ENCODE results near the gene DENND1A. TPM values are rescaled to one million over a fixed set of nuclear protein-coding genes. Genes with fewer than 3 reads are reported as not detected.

Gene DENND1A
- total RNA-seq, 1 experiment from 2014 or later = 29.7 TPM

DNA sequence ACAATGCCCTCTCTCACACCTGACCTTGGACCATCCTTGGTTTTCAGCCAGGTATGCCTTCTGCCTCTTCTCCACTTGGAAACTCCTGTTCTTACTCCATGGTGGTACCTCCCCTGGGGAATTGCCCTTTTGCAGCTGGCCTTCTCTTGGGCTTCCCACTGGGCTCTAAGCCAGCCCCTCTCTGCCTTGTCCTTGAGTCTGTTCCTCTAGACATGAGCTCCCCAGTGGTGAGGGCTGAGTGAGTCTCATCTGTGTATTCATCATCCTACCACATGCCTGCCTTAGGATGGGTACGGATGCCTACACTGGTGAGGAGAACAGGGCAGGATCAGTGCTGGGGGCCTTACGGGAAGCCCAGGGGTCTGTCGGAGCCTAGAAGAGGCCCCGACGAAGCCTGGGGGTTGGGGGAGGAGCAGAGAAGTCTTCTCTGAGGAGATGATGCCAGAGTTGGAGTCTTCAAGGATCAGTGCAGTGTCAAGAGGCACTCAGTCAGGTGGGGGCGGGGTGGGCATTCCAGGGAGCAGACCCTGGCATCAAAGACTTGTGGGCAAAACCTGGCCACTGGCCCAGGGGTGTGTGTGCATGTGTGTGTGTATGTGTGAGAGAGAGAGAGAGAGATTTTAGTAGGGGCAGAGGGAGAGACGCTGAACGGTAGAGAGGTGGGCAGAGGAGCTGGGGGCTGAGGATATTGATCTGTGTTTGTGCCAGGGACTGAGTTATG, 579.2 kb downstream of the DENND1A start:
- TF ChIP-seq, protein P1, sequence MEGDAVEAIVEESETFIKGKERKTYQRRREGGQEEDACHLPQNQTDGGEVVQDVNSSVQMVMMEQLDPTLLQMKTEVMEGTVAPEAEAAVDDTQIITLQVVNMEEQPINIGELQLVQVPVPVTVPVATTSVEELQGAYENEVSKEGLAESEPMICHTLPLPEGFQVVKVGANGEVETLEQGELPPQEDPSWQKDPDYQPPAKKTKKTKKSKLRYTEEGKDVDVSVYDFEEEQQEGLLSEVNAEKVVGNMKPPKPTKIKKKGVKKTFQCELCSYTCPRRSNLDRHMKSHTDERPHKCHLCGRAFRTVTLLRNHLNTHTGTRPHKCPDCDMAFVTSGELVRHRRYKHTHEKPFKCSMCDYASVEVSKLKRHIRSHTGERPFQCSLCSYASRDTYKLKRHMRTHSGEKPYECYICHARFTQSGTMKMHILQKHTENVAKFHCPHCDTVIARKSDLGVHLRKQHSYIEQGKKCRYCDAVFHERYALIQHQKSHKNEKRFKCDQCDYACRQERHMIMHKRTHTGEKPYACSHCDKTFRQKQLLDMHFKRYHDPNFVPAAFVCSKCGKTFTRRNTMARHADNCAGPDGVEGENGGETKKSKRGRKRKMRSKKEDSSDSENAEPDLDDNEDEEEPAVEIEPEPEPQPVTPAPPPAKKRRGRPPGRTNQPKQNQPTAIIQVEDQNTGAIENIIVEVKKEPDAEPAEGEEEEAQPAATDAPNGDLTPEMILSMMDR (conservative IDR thresholded peaks at IDR 0.05; ENCODE audit: low read depth, low read length) = no peak
- TF ChIP-seq EZH2phosphoT487 (IDR thresholded peaks at IDR 0.05; ENCODE audit: borderline replicate concordance, low read length) (no peak), EZH2 (IDR thresholded peaks at IDR 0.05; ENCODE audit: low read length, unreplicated experiment) (no peak)
- ChIA-PET CTCF (interaction anchor here (0.5 to 1.8 kb wide), 2 partner anchors 36 to 248 kb away, joined by 10 to 15 read pairs; no protein-coding TSS in a partner anchor), POLR2A (ENCODE audit: unreplicated experiment) (no interaction called here)
- Histone ChIP-seq H3K27me3 (ENCODE audit: low read length) (no peaks in the 10 kb centered on the region), H3K9me2 (replicated peaks; ENCODE audit: low read length) (no peaks in the 10 kb centered on the region), H3K9ac (ENCODE audit: low read length) (no peak overlapping the region), H3F3A (ENCODE audit: low read length, unreplicated experiment) (no peaks in the 10 kb centered on the region), H3K4me1 (ENCODE audit: insufficient read depth, low read length) (no peaks in the 10 kb centered on the region), H3K9me3 (ENCODE audit: low read length) (no peaks in the 10 kb centered on the region), H4K20me1 (ENCODE audit: low read length) (no peaks in the 10 kb centered on the region), H3K79me2 (ENCODE audit: low read length) (no peaks in the 10 kb centered on the region), H3K27ac (ENCODE audit: low read length) (no peak overlapping the region), H3K36me3 (ENCODE audit: low read depth, low read length) (no peaks in the 10 kb centered on the region), H3K4me2 (ENCODE audit: low read length) (no peak overlapping the region), H3K4me3 (ENCODE audit: low read length) (no peak overlapping the region), H2AFZ (ENCODE audit: low read length) (no peak overlapping the region)
- intact Hi-C loops (cut with micrococcal nuclease) = loop anchor here (5.0 kb wide), 1 partner anchor 243 kb away; no protein-coding TSS in a partner anchor
- DNase-seq (no peak), ATAC-seq (no peak)
- BruUV-seq (replicated peaks) = no TSS peak

DNA sequence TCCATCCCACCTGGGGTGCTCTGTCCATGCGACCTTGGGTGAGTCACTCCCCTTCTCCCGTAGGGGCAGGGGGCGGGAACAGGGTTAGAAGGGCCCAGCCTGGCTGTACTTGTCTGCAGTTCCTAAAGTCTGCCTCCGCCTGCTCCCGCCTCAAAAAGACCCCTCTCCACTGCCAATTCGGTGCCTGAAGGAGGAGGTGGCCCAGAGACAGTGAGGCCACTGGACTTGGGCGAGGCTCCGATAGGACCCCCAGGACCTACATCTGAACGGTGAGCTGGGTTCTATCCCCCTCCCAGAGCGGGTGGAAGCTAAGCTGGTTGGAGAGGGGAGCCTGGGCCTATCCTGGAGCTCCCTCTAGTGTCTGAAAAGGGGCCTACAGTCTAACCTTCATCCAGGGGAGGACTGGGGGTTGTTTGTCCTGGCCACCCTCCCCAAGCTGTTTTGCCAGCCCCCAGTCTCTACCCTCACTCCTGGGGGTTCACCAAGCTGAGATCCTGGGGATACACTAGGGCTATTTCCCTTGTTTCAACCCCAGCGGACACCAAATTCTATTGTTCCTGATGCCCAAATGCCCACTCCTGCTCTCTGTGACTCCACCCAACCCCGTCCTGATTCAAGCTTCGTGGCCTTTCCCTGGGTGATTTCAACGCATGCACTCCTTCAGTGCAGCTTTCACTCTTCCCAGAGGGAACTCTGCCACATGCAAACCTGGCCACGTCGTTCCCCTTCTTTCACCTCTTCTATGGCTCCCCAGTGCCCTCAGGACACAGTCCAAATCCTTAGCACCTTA, 580.0 kb downstream of the DENND1A start:
- no peaks in the 10 kb centered on the region for H3K9me3 ChIP-seq (ENCODE audit: low read length)
- H3K9me2 ChIP-seq (replicated peaks; ENCODE audit: low read length) = no peaks in the 10 kb centered on the region
- no peaks in the 10 kb centered on the region for H3K4me1 ChIP-seq (ENCODE audit: insufficient read depth, low read length)
- intact Hi-C loops (cut with micrococcal nuclease) = loop anchor here (2.0 to 5.0 kb wide), 2 partner anchors 243 to 267 kb away; no protein-coding TSS in a partner anchor
- H3K79me2 ChIP-seq (ENCODE audit: low read length) = no peaks in the 10 kb centered on the region
- no peak overlapping the region for H3K27ac ChIP-seq (ENCODE audit: low read length)
- no TSS peak for BruUV-seq (replicated peaks)
- H3K27me3 ChIP-seq (ENCODE audit: low read length) = no peaks in the 10 kb centered on the region
- no peak overlapping the region for H3K4me3 ChIP-seq (ENCODE audit: low read length)
- no peaks in the 10 kb centered on the region for H3F3A ChIP-seq (ENCODE audit: low read length, unreplicated experiment)
- no peak overlapping the region for H3K9ac ChIP-seq (ENCODE audit: low read length)
- CTCF ChIA-PET = interaction anchor here (0.5 to 1.8 kb wide), 5 partner anchors 37 to 851 kb away, joined by 3 to 15 read pairs (median 4); no protein-coding TSS in a partner anchor
- ATAC-seq = peak; percentile 68
- TF ChIP-seq, protein P1 (conservative IDR thresholded peaks at IDR 0.05; ENCODE audit: low read depth, low read length) = peak; percentile 83
- TF ChIP-seq EZH2phosphoT487 (IDR thresholded peaks at IDR 0.05; ENCODE audit: borderline replicate concordance, low read length) = no peak
- no peak for TF ChIP-seq EZH2 (IDR thresholded peaks at IDR 0.05; ENCODE audit: low read length, unreplicated experiment)
- DNase-seq = peak; percentile 69
- no peaks in the 10 kb centered on the region for H4K20me1 ChIP-seq (ENCODE audit: low read length)
- H3K4me2 ChIP-seq (ENCODE audit: low read length) = no peak overlapping the region
- H2AFZ ChIP-seq (ENCODE audit: low read length) = no peak overlapping the region
- H3K36me3 ChIP-seq (ENCODE audit: low read depth, low read length) = no peaks in the 10 kb centered on the region
- POLR2A ChIA-PET (ENCODE audit: unreplicated experiment) = no interaction called here

All from PC-3 (cell line).